CD4-positive, CD25-positive, alpha-beta regulatory T cell (primary cell): Measurements from ENCODE around the gene ZNF527. TPM values are rescaled to one million over a fixed set of nuclear protein-coding genes. Genes with fewer than 3 reads are reported as not detected.
"Not testable (repeated sequence)": the region's sequence is repeated elsewhere in the genome, so short reads cannot be mapped to it uniquely, and the experiment has no call there.

Experiments used
- ATAC-seq, 2 donors: fragments of 150-1000 bp; cut with Tn5 transposase; one replicate each; pipeline ENCODE4 v1.10.0; 2021; ENCODE audit warnings: low read depth in 2 of 2, moderate number of reproducible peaks in 2 of 2, moderate library complexity in 1 of 2
- DNase-seq, 3 donors: peaks; one replicate each; pipeline versions ENCODE4 v3.0.0 to v3.0.0-alpha.2; 2012 to 2022; ENCODE audit warnings: mixed read lengths in 1 of 3
- H3K27ac ChIP-seq: one replicate; pipeline ENCODE4 v1.7.0; 2013; ENCODE audit warnings: mild to moderate bottlenecking, low read length; ENCODE audit not compliant: insufficient read depth, poor library complexity, severe bottlenecking
- H3K27me3 ChIP-seq: one replicate; pipeline ENCODE4 v1.7.0; 2013; ENCODE audit warnings: low read length; ENCODE audit not compliant: control insufficient read depth, insufficient read depth
- H3K36me3 ChIP-seq: one replicate; pipeline ENCODE4 v1.7.0; 2013; ENCODE audit warnings: mild to moderate bottlenecking, low read length, moderate library complexity; ENCODE audit not compliant: control insufficient read depth, insufficient read depth
- H3K4me1 ChIP-seq: 2 replicates; pipeline ENCODE4 v1.7.0; 2013; ENCODE audit warnings: mild to moderate bottlenecking, low read length; ENCODE audit not compliant: insufficient read depth, control insufficient read depth, poor library complexity, severe bottlenecking
- H3K4me3 ChIP-seq: one replicate; pipeline ENCODE4 v1.7.0; 2013; ENCODE audit warnings: low read depth, mild to moderate bottlenecking, low read length, moderate library complexity
- H3K9me3 ChIP-seq, 2 experiments: 1 replicate in 1 of 2; 2 replicates in 1 of 2; pipeline ENCODE4 v1.7.0; 2013; ENCODE audit warnings: low read length in 2 of 2, mild to moderate bottlenecking in 1 of 2, moderate library complexity in 1 of 2; ENCODE audit not compliant: control insufficient read depth in 2 of 2
- H3K27ac Mint-ChIP-seq, 3 donors: one replicate each; pipeline ENCODE4 v1.8.0; 2020 to 2022; ENCODE audit warnings: mild to moderate bottlenecking in 3 of 3, mixed read lengths in 3 of 3, moderate library complexity in 2 of 3
- H3K27me3 Mint-ChIP-seq: one replicate; pipeline ENCODE4 v1.8.0; 2022; ENCODE audit warnings: mild to moderate bottlenecking, mixed read lengths
- H3K36me3 Mint-ChIP-seq: one replicate; pipeline ENCODE4 v1.8.0; 2020; ENCODE audit warnings: mixed read lengths
- H3K4me1 Mint-ChIP-seq, 4 donors: one replicate each; pipeline ENCODE4 v1.8.0; 2020 to 2022; ENCODE audit warnings: mixed read lengths in 4 of 4, mild to moderate bottlenecking in 1 of 4
- H3K4me3 Mint-ChIP-seq, 4 donors: one replicate each; pipeline ENCODE4 v1.8.0; 2020 to 2022; ENCODE audit warnings: mild to moderate bottlenecking in 4 of 4, mixed read lengths in 4 of 4, moderate library complexity in 3 of 4
- H3K9me3 Mint-ChIP-seq, 7 donors: one replicate each; pipeline ENCODE4 v1.8.0; 2020 to 2022; ENCODE audit warnings: mixed read lengths in 7 of 7, mild to moderate bottlenecking in 3 of 7, moderate library complexity in 2 of 7
- polyA plus RNA-seq, 4 donors: library from polyadenylated mRNA; unstranded; fragments of 300-500 nt; fragmentation: Illumina TruSeq; gene quantifications; one replicate each; pipeline ENCODE4 v1.2.3, GENCODE V29; 2021
- total RNA-seq: library from RNA; stranded (reverse); gene quantifications from one replicate; pipeline ENCODE4 v1.2.3, GENCODE V29; 2022

The ZNF527 gene
- total and polyA plus RNA-seq, 5 donors from 2014 or later, result 6.1 to 12.5 (median 9.4) TPM

- Histone ChIP-seq H3K27ac (no peak overlapping the region), H3K4me3 (no peak overlapping the region), H3K4me1 (no peaks in the 10 kb centered on the region), H3K36me3 (peaks cover 71% of the 10 kb centered on the region), H3K27me3 (no peaks in the 10 kb centered on the region), H3K9me3 (no peaks in the 10 kb centered on the region)
- H3K36me3 Mint-ChIP-seq, result peaks cover 62% of the 10 kb centered on the region
- ATAC-seq (no peak), DNase-seq (no peak)
- H3K27me3 Mint-ChIP-seq, result no peaks in the 10 kb centered on the region
- H3K27ac Mint-ChIP-seq, result peak overlapping the region in 1 of 3 donors; percentile 53
- H3K9me3 Mint-ChIP-seq, result peaks cover 0 to 5% (median 0%) of the 10 kb centered on the region in 7 donors
- H3K4me3 Mint-ChIP-seq, result no peak overlapping the region
- peaks cover 0 to 4% (median 2%) of the 10 kb centered on the region in 4 donors for H3K4me1 Mint-ChIP-seq
Observed at GRCh38 chr19:37348060-37348459, 22.8 kb upstream of the ZNF527 start.

GRCh38 chr19:37353968-37354367, 16.9 kb upstream of the ZNF527 start:
- Mint-ChIP-seq H3K9me3 (peaks cover 3 to 28% (median 8%) of the 10 kb centered on the region in 7 donors), H3K4me1 (peaks cover 0 to 12% (median 6%) of the 10 kb centered on the region in 4 donors), H3K27ac (peak overlapping the region in 1 of 3 donors; percentile 76), H3K4me3 (no peak overlapping the region), H3K36me3 (peaks cover 74% of the 10 kb centered on the region), H3K27me3 (no peaks in the 10 kb centered on the region)
- no peaks in the 10 kb centered on the region for H3K4me1 ChIP-seq
- H3K27me3 ChIP-seq, result no peaks in the 10 kb centered on the region
- ATAC-seq, result no peak
- H3K36me3 ChIP-seq, result peaks cover 80% of the 10 kb centered on the region
- peaks cover 24 to 27% of the 10 kb centered on the region in 2 experiments for H3K9me3 ChIP-seq
- no peak overlapping the region for H3K4me3 ChIP-seq
- DNase-seq, result no peak
- H3K27ac ChIP-seq, result no peak overlapping the region

- peaks cover 2 to 28% (median 14%) of the 10 kb centered on the region in 7 donors for H3K9me3 Mint-ChIP-seq
- Histone ChIP-seq H3K36me3 (peaks cover 84% of the 10 kb centered on the region), H3K4me3 (no peak overlapping the region), H3K9me3 (peaks cover 24 to 34% of the 10 kb centered on the region in 2 experiments), H3K4me1 (no peaks in the 10 kb centered on the region), H3K27ac (no peak overlapping the region), H3K27me3 (no peaks in the 10 kb centered on the region)
- no peaks in the 10 kb centered on the region for H3K27me3 Mint-ChIP-seq
- no peak overlapping the region for H3K27ac Mint-ChIP-seq
- H3K4me1 Mint-ChIP-seq, result peaks cover 0 to 12% (median 6%) of the 10 kb centered on the region in 4 donors
- no peak for ATAC-seq
- no peak overlapping the region for H3K4me3 Mint-ChIP-seq
- DNase-seq, result no peak
- H3K36me3 Mint-ChIP-seq, result peaks cover 74% of the 10 kb centered on the region
Observed at GRCh38 chr19:37355901-37356300, 15.0 kb upstream of the ZNF527 start.

GRCh38 chr19:37361994-37362393, 8.9 kb upstream of the ZNF527 start:
- Mint-ChIP-seq H3K9me3 (peaks cover 0 to 53% (median 22%) of the 10 kb centered on the region in 7 donors), H3K4me1 (peaks cover 0 to 3% (median 0%) of the 10 kb centered on the region in 4 donors), H3K4me3 (no peak overlapping the region), H3K27ac (peak overlapping the region in 1 of 3 donors; percentile 50), H3K36me3 (peaks cover 47% of the 10 kb centered on the region), H3K27me3 (no peaks in the 10 kb centered on the region)
- H3K9me3 ChIP-seq, result peaks cover 39 to 45% of the 10 kb centered on the region in 2 experiments
- no peak for DNase-seq
- peaks cover 65% of the 10 kb centered on the region for H3K36me3 ChIP-seq
- H3K4me1 ChIP-seq, result no peaks in the 10 kb centered on the region
- no peak overlapping the region for H3K4me3 ChIP-seq
- no peak overlapping the region for H3K27ac ChIP-seq
- ATAC-seq, result no peak
- H3K27me3 ChIP-seq, result no peaks in the 10 kb centered on the region

- no peaks in the 10 kb centered on the region for H3K4me1 Mint-ChIP-seq
- H3K4me3 Mint-ChIP-seq, result no peak overlapping the region
- H3K4me1 ChIP-seq, result no peaks in the 10 kb centered on the region
- ATAC-seq, result no peak
- H3K27ac ChIP-seq, result no peak overlapping the region
- DNase-seq, result no peak
- H3K4me3 ChIP-seq, result no peak overlapping the region
- H3K36me3 Mint-ChIP-seq, result peaks cover 40% of the 10 kb centered on the region
- H3K36me3 ChIP-seq, result peaks cover 58% of the 10 kb centered on the region
- H3K27me3 Mint-ChIP-seq, result no peaks in the 10 kb centered on the region
- H3K27ac Mint-ChIP-seq, result peak overlapping the region in 1 of 3 donors; percentile 34
- H3K27me3 ChIP-seq, result no peaks in the 10 kb centered on the region
- peaks cover 0 to 45% (median 19%) of the 10 kb centered on the region in 7 donors for H3K9me3 Mint-ChIP-seq
- H3K9me3 ChIP-seq, result peaks cover 32 to 37% of the 10 kb centered on the region in 2 experiments
Observed at GRCh38 chr19:37362733-37363132, 8.2 kb upstream of the ZNF527 start.

- not testable (repeated sequence) for H3K4me1 ChIP-seq, DNase-seq, H3K27me3 ChIP-seq, H3K36me3 Mint-ChIP-seq, H3K27me3 Mint-ChIP-seq
- peaks cover 0 to 18% (median 4%) of the 10 kb centered on the region in 7 donors for H3K9me3 Mint-ChIP-seq
- Histone ChIP-seq H3K27ac (peak overlapping the region; percentile 90), H3K36me3 (peaks cover 20% of the 10 kb centered on the region), H3K9me3 (peaks cover 18 to 22% of the 10 kb centered on the region in 2 experiments), H3K4me3 (peak overlapping the region; percentile 91)
- peak; percentile 36 to 37 for ATAC-seq
- H3K4me1 Mint-ChIP-seq, result peaks cover 13 to 28% (median 15%) of the 10 kb centered on the region in 4 donors
- peak overlapping the region; percentile 96 to 100 (median 99) for H3K4me3 Mint-ChIP-seq
- H3K27ac Mint-ChIP-seq, result peak overlapping the region; percentile 96 to 99 (median 98)
Observed at GRCh38 chr19:37370386-37370879, 466 bp upstream of the ZNF527 start.

GRCh38 chr19:37389234-37389633, 18.3 kb downstream of the ZNF527 start:
- ATAC-seq (no peak), DNase-seq (no peak)
- peaks cover 0 to 86% (median 50%) of the 10 kb centered on the region in 7 donors for H3K9me3 Mint-ChIP-seq
- peaks cover 48% of the 10 kb centered on the region for H3K36me3 Mint-ChIP-seq
- Histone ChIP-seq H3K27me3 (no peaks in the 10 kb centered on the region), H3K4me1 (no peaks in the 10 kb centered on the region), H3K36me3 (peaks cover 51% of the 10 kb centered on the region), H3K4me3 (no peak overlapping the region), H3K27ac (no peak overlapping the region), H3K9me3 (peaks cover 92 to 95% of the 10 kb centered on the region in 2 experiments)
- no peak overlapping the region for H3K27ac Mint-ChIP-seq
- H3K27me3 Mint-ChIP-seq, result no peaks in the 10 kb centered on the region
- H3K4me3 Mint-ChIP-seq, result no peak overlapping the region
- no peaks in the 10 kb centered on the region for H3K4me1 Mint-ChIP-seq

GRCh38 chr19:37391399-37391798, 20.5 kb downstream of the ZNF527 start:
- peaks cover 3 to 75% (median 45%) of the 10 kb centered on the region in 7 donors for H3K9me3 Mint-ChIP-seq
- not testable (repeated sequence) for DNase-seq, H3K27me3 ChIP-seq, H3K4me3 Mint-ChIP-seq, ATAC-seq, H3K27me3 Mint-ChIP-seq, H3K4me1 Mint-ChIP-seq, H3K27ac ChIP-seq, H3K4me1 ChIP-seq, H3K27ac Mint-ChIP-seq
- peaks cover 29% of the 10 kb centered on the region for H3K36me3 ChIP-seq
- H3K36me3 Mint-ChIP-seq, result peaks cover 31% of the 10 kb centered on the region
- H3K4me3 ChIP-seq, result peak overlapping the region; percentile 7
- peaks cover 85 to 87% of the 10 kb centered on the region in 2 experiments for H3K9me3 ChIP-seq
